Progenitor cell of endocrine pancreas (in vitro differentiated cells): Measurements from ENCODE around the gene M1AP. TPM values are rescaled to one million over a fixed set of nuclear protein-coding genes. Genes with fewer than 3 reads are reported as not detected.

Experiments used
- DNase-seq: peaks from one replicate; pipeline ENCODE4 v3.0.0; 2021; ENCODE audit warnings: low spot score; ENCODE audit not compliant: unreplicated experiment
- H3K27ac Mint-ChIP-seq: 2 replicates; pipeline ENCODE4 v1.8.0; 2021; ENCODE audit warnings: mild to moderate bottlenecking, moderate library complexity, mixed read lengths
- H3K27me3 Mint-ChIP-seq: 2 replicates; pipeline ENCODE4 v1.8.0; 2021; ENCODE audit warnings: mixed read lengths
- H3K36me3 Mint-ChIP-seq: 2 replicates; pipeline ENCODE4 v1.8.0; 2022; ENCODE audit warnings: mixed read lengths; ENCODE audit not compliant: insufficient read depth
- H3K4me1 Mint-ChIP-seq: 2 replicates; pipeline ENCODE4 v1.8.0; 2021; ENCODE audit warnings: low read depth, mixed read lengths
- H3K4me3 Mint-ChIP-seq: 2 replicates; pipeline ENCODE4 v1.8.0; 2021; ENCODE audit warnings: low read depth, mild to moderate bottlenecking, moderate library complexity, mixed read lengths
- H3K9me3 Mint-ChIP-seq: 2 replicates; pipeline ENCODE4 v1.8.0; 2021; ENCODE audit warnings: low read depth, mixed read lengths
- CTCF ChIP-seq: fragments of 200-600 bp; sonication (generic); IDR thresholded peaks from one replicate; pipeline ENCODE4 v1.5.0; 2021; ENCODE audit warnings: antibody characterized with exemption, mild to moderate bottlenecking; ENCODE audit not compliant: unreplicated experiment
- total RNA-seq: library from RNA; stranded (reverse); gene quantifications from 2 replicates; pipeline ENCODE4 v1.2.1, GENCODE V29; 2021

The M1AP gene
- total RNA-seq, 1 donor from 2014 or later, result 2.5 TPM

GRCh38 chr2:74515981-74516633 lies 132.0 kb downstream of the M1AP start:
- Mint-ChIP-seq H3K4me3 (no peak overlapping the region), H3K9me3 (no peaks in the 10 kb centered on the region), H3K27me3 (peaks cover 85% of the 10 kb centered on the region), H3K36me3 (no peaks in the 10 kb centered on the region), H3K27ac (no peak overlapping the region), H3K4me1 (peaks cover 4% of the 10 kb centered on the region)
- DNase-seq, result peak; percentile 37
- TF ChIP-seq CTCF, result no peak

- peak; percentile 24 for DNase-seq
- no peaks in the 10 kb centered on the region for H3K9me3 Mint-ChIP-seq
- H3K27me3 Mint-ChIP-seq, result peaks cover 85% of the 10 kb centered on the region
- peak overlapping the region; percentile 82 for H3K27ac Mint-ChIP-seq
- H3K4me1 Mint-ChIP-seq, result peaks cover 4% of the 10 kb centered on the region
- H3K4me3 Mint-ChIP-seq, result peak overlapping the region; percentile 31
- no peaks in the 10 kb centered on the region for H3K36me3 Mint-ChIP-seq
- no peak for TF ChIP-seq CTCF
These were observed 132.7 kb downstream of the M1AP start for GRCh38 chr2:74515271-74515980.

- H3K27ac Mint-ChIP-seq, result peak within 1 kb of the TSS; percentile 82
- H3K9me3 Mint-ChIP-seq, result no peaks in the 10 kb centered on the region
- H3K4me1 Mint-ChIP-seq, result peaks cover 4% of the 10 kb centered on the region
- TF ChIP-seq CTCF, result no peak
- no peak within 1 kb of the TSS for H3K4me3 Mint-ChIP-seq
- H3K36me3 Mint-ChIP-seq, result no peaks in the 10 kb centered on the region
- peaks cover 85% of the 10 kb centered on the region for H3K27me3 Mint-ChIP-seq
- DNase-seq, result no peak
These were observed 133.5 kb downstream of the M1AP start, which contains the start of gene TLX2 for GRCh38 chr2:74514368-74515270. Gene TLX2, plus strand, starts transcription at chr2:74514450. Its CDS starts 357 bp downstream, at chr2:74514807.

GRCh38 chr2:74513605-74514367 lies 134.3 kb downstream of the M1AP start:
- Mint-ChIP-seq H3K36me3 (no peaks in the 10 kb centered on the region), H3K27ac (no peak overlapping the region), H3K9me3 (no peaks in the 10 kb centered on the region), H3K4me3 (no peak overlapping the region), H3K4me1 (peaks cover 5% of the 10 kb centered on the region), H3K27me3 (peaks cover 78% of the 10 kb centered on the region)
- DNase-seq, result no peak
- TF ChIP-seq CTCF, result no peak
